ENCODE results near the gene IRAG1.

DNA sequence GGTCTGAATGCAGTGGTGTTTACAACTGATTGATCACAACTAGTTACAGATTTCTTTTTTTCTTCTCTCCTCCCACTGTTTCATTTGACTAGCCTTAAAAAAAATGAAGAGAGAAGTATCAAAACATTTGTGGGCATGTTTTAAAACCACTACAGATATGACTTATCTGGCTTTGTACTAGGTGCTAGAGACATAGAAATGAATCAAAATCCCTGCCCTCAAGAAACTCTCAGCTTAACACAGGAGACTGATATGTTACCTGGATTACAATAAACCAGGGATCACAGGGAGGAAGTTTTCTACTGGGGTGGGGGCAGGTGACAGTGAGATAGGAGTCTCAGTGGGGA is 32.3 kb upstream of the IRAG1 start:
- TF ChIP-seq CTCF (IDR thresholded peaks at IDR 0.05; ENCODE audit: poor library complexity, severe bottlenecking) (no peak), SMC3 (conservative IDR thresholded peaks at IDR 0.05; ENCODE audit: poor library complexity) (no peak), MXI1 (conservative IDR thresholded peaks at IDR 0.05; ENCODE audit: poor library complexity, severe bottlenecking) (no peak), POLR2AphosphoS5 (IDR thresholded peaks at IDR 0.05) (no peak), EP300 (conservative IDR thresholded peaks at IDR 0.05; ENCODE audit: poor library complexity, severe bottlenecking) (no peak)
- TF ChIP-seq, protein P1, sequence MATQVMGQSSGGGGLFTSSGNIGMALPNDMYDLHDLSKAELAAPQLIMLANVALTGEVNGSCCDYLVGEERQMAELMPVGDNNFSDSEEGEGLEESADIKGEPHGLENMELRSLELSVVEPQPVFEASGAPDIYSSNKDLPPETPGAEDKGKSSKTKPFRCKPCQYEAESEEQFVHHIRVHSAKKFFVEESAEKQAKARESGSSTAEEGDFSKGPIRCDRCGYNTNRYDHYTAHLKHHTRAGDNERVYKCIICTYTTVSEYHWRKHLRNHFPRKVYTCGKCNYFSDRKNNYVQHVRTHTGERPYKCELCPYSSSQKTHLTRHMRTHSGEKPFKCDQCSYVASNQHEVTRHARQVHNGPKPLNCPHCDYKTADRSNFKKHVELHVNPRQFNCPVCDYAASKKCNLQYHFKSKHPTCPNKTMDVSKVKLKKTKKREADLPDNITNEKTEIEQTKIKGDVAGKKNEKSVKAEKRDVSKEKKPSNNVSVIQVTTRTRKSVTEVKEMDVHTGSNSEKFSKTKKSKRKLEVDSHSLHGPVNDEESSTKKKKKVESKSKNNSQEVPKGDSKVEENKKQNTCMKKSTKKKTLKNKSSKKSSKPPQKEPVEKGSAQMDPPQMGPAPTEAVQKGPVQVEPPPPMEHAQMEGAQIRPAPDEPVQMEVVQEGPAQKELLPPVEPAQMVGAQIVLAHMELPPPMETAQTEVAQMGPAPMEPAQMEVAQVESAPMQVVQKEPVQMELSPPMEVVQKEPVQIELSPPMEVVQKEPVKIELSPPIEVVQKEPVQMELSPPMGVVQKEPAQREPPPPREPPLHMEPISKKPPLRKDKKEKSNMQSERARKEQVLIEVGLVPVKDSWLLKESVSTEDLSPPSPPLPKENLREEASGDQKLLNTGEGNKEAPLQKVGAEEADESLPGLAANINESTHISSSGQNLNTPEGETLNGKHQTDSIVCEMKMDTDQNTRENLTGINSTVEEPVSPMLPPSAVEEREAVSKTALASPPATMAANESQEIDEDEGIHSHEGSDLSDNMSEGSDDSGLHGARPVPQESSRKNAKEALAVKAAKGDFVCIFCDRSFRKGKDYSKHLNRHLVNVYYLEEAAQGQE (IDR thresholded peaks at IDR 0.05; ENCODE audit: borderline replicate concordance): no peak

Data from neural cell (in vitro differentiated cells).